ENCODE data around the gene RS1. TPM values are rescaled to one million over a fixed set of nuclear protein-coding genes. Genes with fewer than 3 reads are reported as not detected.

Gene RS1
- total and polyA plus RNA-seq, 2 of the 4 experiments (the other 2 are of a cell fraction), result not detected

DNA sequence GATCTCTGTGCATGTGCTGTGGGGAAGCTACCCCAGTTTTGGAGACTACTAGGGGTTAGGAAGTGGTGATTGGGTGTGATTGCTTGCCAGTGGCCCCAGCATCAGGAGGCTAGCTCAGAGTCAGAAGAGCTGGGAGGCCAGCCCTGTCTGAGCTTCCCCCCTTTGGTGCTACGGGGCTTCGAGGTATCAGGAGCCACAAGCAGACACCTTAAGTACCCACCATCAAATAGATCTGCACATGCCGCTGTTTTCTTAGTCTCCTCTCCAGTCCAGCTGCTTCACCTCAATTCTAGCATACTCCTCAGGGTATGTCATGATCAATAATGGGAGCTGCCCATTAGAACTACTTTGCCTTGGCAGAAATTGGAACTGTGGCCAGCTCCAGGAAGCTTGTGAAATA lies 24.7 kb upstream of the RS1 start:
- H2BK120ac ChIP-seq (ENCODE audit: low read depth, low read length), result no peak overlapping the region

More for the DNA sequence above, 24.7 kb upstream of the RS1 start:
- ChIA-PET CTCF (no interaction called here), POLR2A (ENCODE audit: unreplicated experiment) (no interaction called here)
- H3K36me3 ChIP-seq (ENCODE audit: control insufficient read depth, insufficient read depth, low read length), result no peaks in the 10 kb centered on the region
- dilution Hi-C loops (cut with HindIII; ENCODE audit: low sequenced_read_pairs, unreplicated experiment) (no loop called here), intact Hi-C loops (cut with micrococcal nuclease) (no loop called here), in situ Hi-C loops (cut with MboI; ENCODE audit: low sequenced_read_pairs) (no loop called here)
- TF ChIP-seq MAFK (IDR thresholded peaks at IDR 0.05; ENCODE audit: low read depth, low read length), result no peak
- TF ChIP-seq FOS (IDR thresholded peaks at IDR 0.05; ENCODE audit: low read depth, low read length), result no peak
- TF ChIP-seq, protein P1, sequence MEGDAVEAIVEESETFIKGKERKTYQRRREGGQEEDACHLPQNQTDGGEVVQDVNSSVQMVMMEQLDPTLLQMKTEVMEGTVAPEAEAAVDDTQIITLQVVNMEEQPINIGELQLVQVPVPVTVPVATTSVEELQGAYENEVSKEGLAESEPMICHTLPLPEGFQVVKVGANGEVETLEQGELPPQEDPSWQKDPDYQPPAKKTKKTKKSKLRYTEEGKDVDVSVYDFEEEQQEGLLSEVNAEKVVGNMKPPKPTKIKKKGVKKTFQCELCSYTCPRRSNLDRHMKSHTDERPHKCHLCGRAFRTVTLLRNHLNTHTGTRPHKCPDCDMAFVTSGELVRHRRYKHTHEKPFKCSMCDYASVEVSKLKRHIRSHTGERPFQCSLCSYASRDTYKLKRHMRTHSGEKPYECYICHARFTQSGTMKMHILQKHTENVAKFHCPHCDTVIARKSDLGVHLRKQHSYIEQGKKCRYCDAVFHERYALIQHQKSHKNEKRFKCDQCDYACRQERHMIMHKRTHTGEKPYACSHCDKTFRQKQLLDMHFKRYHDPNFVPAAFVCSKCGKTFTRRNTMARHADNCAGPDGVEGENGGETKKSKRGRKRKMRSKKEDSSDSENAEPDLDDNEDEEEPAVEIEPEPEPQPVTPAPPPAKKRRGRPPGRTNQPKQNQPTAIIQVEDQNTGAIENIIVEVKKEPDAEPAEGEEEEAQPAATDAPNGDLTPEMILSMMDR (conservative IDR thresholded peaks at IDR 0.05; ENCODE audit: low read depth, low read length), result no peak
- TF ChIP-seq, protein P2, sequence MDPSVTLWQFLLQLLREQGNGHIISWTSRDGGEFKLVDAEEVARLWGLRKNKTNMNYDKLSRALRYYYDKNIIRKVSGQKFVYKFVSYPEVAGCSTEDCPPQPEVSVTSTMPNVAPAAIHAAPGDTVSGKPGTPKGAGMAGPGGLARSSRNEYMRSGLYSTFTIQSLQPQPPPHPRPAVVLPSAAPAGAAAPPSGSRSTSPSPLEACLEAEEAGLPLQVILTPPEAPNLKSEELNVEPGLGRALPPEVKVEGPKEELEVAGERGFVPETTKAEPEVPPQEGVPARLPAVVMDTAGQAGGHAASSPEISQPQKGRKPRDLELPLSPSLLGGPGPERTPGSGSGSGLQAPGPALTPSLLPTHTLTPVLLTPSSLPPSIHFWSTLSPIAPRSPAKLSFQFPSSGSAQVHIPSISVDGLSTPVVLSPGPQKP (IDR thresholded peaks at IDR 0.05; ENCODE audit: borderline replicate concordance, low read depth, low read length), result no peak
- TF ChIP-seq CHD1 (IDR thresholded peaks at IDR 0.05; ENCODE audit: low read depth, low read length), result no peak
- TF ChIP-seq, protein P3, sequence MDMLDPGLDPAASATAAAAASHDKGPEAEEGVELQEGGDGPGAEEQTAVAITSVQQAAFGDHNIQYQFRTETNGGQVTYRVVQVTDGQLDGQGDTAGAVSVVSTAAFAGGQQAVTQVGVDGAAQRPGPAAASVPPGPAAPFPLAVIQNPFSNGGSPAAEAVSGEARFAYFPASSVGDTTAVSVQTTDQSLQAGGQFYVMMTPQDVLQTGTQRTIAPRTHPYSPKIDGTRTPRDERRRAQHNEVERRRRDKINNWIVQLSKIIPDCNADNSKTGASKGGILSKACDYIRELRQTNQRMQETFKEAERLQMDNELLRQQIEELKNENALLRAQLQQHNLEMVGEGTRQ (IDR thresholded peaks at IDR 0.05; ENCODE audit: low read depth, low read length), result no peak
- no peak for TF ChIP-seq MAZ (IDR thresholded peaks at IDR 0.05; ENCODE audit: borderline replicate concordance, low read depth, low read length)
- TF ChIP-seq CEBPB (IDR thresholded peaks at IDR 0.05; ENCODE audit: low read depth, low read length), result no peak
- no peak for TF ChIP-seq RFX5 (IDR thresholded peaks at IDR 0.05; ENCODE audit: low read depth, low read length)
- TF ChIP-seq BHLHE40 (IDR thresholded peaks at IDR 0.05; ENCODE audit: low read depth, low read length), result no peak
- no peak for TF ChIP-seq RCOR1 (IDR thresholded peaks at IDR 0.05; ENCODE audit: insufficient replicate concordance, low read length)
- TF ChIP-seq NFE2L2 (IDR thresholded peaks at IDR 0.05; ENCODE audit: low read depth, low read length), result no peak
- TF ChIP-seq MXI1 (IDR thresholded peaks at IDR 0.05; ENCODE audit: borderline replicate concordance, low read depth, low read length), result no peak
- TF ChIP-seq POLR2A (IDR thresholded peaks at IDR 0.05; ENCODE audit: low read depth, low read length), result no peak
- TF ChIP-seq RAD21 (IDR thresholded peaks at IDR 0.05; ENCODE audit: low read length), result no peak
- no peak overlapping the region for H4K5ac ChIP-seq (ENCODE audit: low read depth, low read length)
- no CpG with 5 or more reads among the region's 3 CpGs for WGBS, 2 experiments (ENCODE audit: extremely low coverage in 2 of 2, insufficient read length in 1 of 2)
- H2BK5ac ChIP-seq (ENCODE audit: low read depth, low read length, poor library complexity, severe bottlenecking), result no peak overlapping the region
- BruUV-seq (replicated peaks), result no TSS peak
- no peak overlapping the region for H3K9ac ChIP-seq (ENCODE audit: low read depth, low read length)
- H3K4me2 ChIP-seq (ENCODE audit: low read depth, low read length), result no peak overlapping the region
- peaks cover 3% of the 10 kb centered on the region; the same call in 1 of the 2 replicates for H3K9me3 ChIP-seq (ENCODE audit: control insufficient read depth, insufficient read depth, low read length)
- H4K91ac ChIP-seq (ENCODE audit: insufficient read depth, low read depth, low read length), result no peak overlapping the region
- no peak overlapping the region for H2BK15ac ChIP-seq (ENCODE audit: low read depth, low read length)
- H3K27me3 ChIP-seq (ENCODE audit: control insufficient read depth, insufficient read depth, low read length), result peaks cover 3% of the 10 kb centered on the region
- H4K20me1 ChIP-seq (ENCODE audit: insufficient read depth, low read length), result no peaks in the 10 kb centered on the region
- H3K79me1 ChIP-seq (ENCODE audit: low read depth in 1 of 2, low read length in 2 of 2), result no peaks in the 10 kb centered on the region
- no peak overlapping the region for H2BK20ac ChIP-seq (ENCODE audit: low read depth, low read length)
- no peak overlapping the region for H3K56ac ChIP-seq (ENCODE audit: extremely low read depth, insufficient read depth, low read length)
- no peak overlapping the region for H3K18ac ChIP-seq (ENCODE audit: low read depth, low read length)
- DNase-seq, result no peak
- no peak overlapping the region for H3K14ac ChIP-seq (replicated peaks; ENCODE audit: low read depth, low read length)
- no peak overlapping the region for H3K27ac ChIP-seq (ENCODE audit: insufficient read depth, low read length)
- no peaks in the 10 kb centered on the region for H3K4me1 ChIP-seq (ENCODE audit: control insufficient read depth, insufficient read depth, low read length)
- no peaks in the 10 kb centered on the region for H3K9me1 ChIP-seq (ENCODE audit: insufficient read depth, low read length)
- H4K8ac ChIP-seq (ENCODE audit: low read depth in 2 of 2, low read length in 2 of 2), result no peak overlapping the region
- H2AK5ac ChIP-seq (ENCODE audit: low read depth, low read length), result no peak overlapping the region
- no peak overlapping the region for H3K4me3 ChIP-seq (ENCODE audit: insufficient read depth, low read depth, low read length)
- H2AK9ac ChIP-seq (replicated peaks; ENCODE audit: low read depth, low read length, poor library complexity), result no peak overlapping the region
- H3K4ac ChIP-seq (ENCODE audit: low read depth, low read length), result no peak overlapping the region
- no peak overlapping the region for H3K23ac ChIP-seq (ENCODE audit: low read depth, low read length)
- H2AFZ ChIP-seq (replicated peaks; ENCODE audit: low read length, poor library complexity), result no peak overlapping the region
- ATAC-seq (ENCODE audit: low read depth), result no peak

Data from IMR-90 (cell line).